Activated CD4-positive, alpha-beta T cell treated with anti-CD3 and anti-CD28 coated beads, Interleukin-2, amount 10 ng/mL, durations not matched to agents 24 days and 14 days (primary cell): Measurements from ENCODE around the gene DYNC1I1. TPM values are rescaled to one million over a fixed set of nuclear protein-coding genes. Genes with fewer than 3 reads are reported as not detected.

Experiments used
- DNase-seq: peaks from one replicate; pipeline ENCODE4 v3.0.0; 2022
- H3K27ac Mint-ChIP-seq: one replicate; pipeline ENCODE4 v1.8.0; 2022; ENCODE audit warnings: mild to moderate bottlenecking, mixed read lengths
- H3K27me3 Mint-ChIP-seq: one replicate; pipeline ENCODE4 v1.8.0; 2022; ENCODE audit warnings: mixed read lengths
- H3K36me3 Mint-ChIP-seq: one replicate; pipeline ENCODE4 v1.8.0; 2022; ENCODE audit warnings: low read depth, mild to moderate bottlenecking, mixed read lengths
- H3K4me1 Mint-ChIP-seq: one replicate; pipeline ENCODE4 v1.8.0; 2021; ENCODE audit warnings: mixed read lengths
- H3K4me3 Mint-ChIP-seq: one replicate; pipeline ENCODE4 v1.8.0; 2022; ENCODE audit warnings: mild to moderate bottlenecking, moderate library complexity, mixed read lengths
- H3K9me3 Mint-ChIP-seq: one replicate; pipeline ENCODE4 v1.8.0; 2021; ENCODE audit warnings: mixed read lengths
- intact Hi-C: fragments of 100-400 bp; cut with micrococcal nuclease; formaldehyde crosslinking; loops from one replicate; pipeline ENCODE4 v1.15.1; 2023
- total RNA-seq: library from RNA; stranded (reverse); gene quantifications from 2 replicates; pipeline ENCODE4 v1.2.3, GENCODE V29; 2022

DYNC1I1 gene
- total RNA-seq, 1 donor from 2014 or later: not detected

GRCh38 chr7:95955748-95956147, 183.4 kb downstream of the DYNC1I1 start:
- H3K27ac Mint-ChIP-seq: no peak overlapping the region
- intact Hi-C loops: no loop called here
- no peaks in the 10 kb centered on the region for H3K4me1 Mint-ChIP-seq
- no peaks in the 10 kb centered on the region for H3K9me3 Mint-ChIP-seq
- H3K36me3 Mint-ChIP-seq: no peaks in the 10 kb centered on the region
- DNase-seq: no peak
- no peaks in the 10 kb centered on the region for H3K27me3 Mint-ChIP-seq
- H3K4me3 Mint-ChIP-seq: no peak overlapping the region

DNA sequence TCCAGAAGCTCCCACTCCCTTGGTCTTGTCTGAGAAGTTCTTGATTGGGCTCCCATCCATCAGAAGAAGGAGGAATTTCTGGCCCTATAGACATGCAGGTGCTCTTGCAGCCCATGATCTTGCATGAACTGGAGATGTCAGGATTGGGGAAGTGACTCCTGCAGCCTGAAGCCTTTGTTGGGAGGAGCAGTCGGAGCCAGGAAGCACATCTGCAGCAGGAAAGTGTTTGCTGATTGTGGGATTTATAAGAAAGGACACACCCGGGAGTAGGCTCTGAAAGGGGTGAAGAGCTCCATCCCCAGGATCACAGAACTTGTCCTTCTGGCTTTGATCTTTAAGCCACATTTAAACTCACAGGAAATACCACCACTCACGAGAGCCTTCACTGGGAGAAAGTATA, 185.2 kb downstream of the DYNC1I1 start:
- no peaks in the 10 kb centered on the region for H3K9me3 Mint-ChIP-seq
- no peak overlapping the region for H3K4me3 Mint-ChIP-seq
- intact Hi-C loops: no loop called here
- no peaks in the 10 kb centered on the region for H3K36me3 Mint-ChIP-seq
- no peaks in the 10 kb centered on the region for H3K27me3 Mint-ChIP-seq
- no peaks in the 10 kb centered on the region for H3K4me1 Mint-ChIP-seq
- no peak for DNase-seq
- no peak overlapping the region for H3K27ac Mint-ChIP-seq

DNA sequence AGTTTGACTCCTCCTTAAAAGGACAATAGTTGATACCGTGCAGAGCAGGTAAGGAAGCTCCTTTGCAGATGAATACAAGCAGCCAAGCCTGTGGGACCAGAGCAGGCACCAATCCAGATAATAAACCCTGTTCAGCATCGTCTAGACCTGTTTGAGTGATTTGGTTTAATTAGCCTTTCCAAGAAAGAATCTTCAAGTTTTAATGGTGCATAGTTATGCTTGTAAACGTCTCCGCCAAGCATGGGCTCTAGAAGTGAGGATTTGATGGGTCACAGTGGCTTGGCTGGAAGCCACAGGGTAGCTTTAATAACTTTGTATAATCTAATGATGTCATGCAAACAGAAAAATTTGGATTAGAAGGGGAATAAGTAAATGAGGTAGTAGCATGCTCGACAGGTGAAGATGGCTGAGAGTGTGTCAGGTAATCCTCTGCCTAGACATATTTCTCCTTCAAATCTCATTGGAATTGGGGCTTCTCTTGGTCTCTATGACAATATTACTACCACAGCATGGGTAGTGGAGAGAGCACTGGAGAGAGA, 188.4 kb downstream of the DYNC1I1 start:
- Mint-ChIP-seq H3K36me3 (no peaks in the 10 kb centered on the region), H3K27me3 (no peaks in the 10 kb centered on the region), H3K4me1 (no peaks in the 10 kb centered on the region), H3K9me3 (no peaks in the 10 kb centered on the region), H3K27ac (no peak overlapping the region), H3K4me3 (no peak overlapping the region)
- no peak for DNase-seq
- intact Hi-C loops: no loop called here

DNA sequence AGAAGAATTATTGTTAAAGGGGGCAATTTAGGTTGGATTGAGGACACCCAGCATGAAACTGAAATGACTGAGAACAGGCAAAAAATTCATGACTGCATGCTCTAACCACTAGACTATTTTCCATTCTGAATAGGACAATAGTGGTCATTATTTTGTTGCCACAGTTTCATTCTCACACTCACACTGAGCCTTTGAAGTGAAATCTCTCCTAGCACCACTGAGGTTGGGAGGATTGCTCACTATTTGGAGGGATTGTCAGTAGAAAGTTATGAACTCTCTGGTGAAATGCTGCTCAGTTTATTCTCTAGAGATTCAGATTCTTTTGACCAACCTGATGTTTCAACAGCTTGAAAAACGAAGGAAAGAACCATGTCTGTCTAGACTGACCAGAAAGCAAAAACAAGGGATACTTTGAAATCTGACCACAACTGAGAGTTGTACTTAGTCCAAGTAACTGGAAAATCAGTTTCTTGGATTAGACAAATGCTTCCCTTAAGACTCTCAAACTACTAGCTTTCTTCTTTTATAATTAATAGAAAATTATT, 191.2 kb downstream of the DYNC1I1 start:
- Mint-ChIP-seq H3K4me3 (no peak overlapping the region), H3K4me1 (no peaks in the 10 kb centered on the region), H3K27ac (no peak overlapping the region), H3K9me3 (no peaks in the 10 kb centered on the region), H3K36me3 (no peaks in the 10 kb centered on the region), H3K27me3 (no peaks in the 10 kb centered on the region)
- intact Hi-C loops: no loop called here
- no peak for DNase-seq

DNA sequence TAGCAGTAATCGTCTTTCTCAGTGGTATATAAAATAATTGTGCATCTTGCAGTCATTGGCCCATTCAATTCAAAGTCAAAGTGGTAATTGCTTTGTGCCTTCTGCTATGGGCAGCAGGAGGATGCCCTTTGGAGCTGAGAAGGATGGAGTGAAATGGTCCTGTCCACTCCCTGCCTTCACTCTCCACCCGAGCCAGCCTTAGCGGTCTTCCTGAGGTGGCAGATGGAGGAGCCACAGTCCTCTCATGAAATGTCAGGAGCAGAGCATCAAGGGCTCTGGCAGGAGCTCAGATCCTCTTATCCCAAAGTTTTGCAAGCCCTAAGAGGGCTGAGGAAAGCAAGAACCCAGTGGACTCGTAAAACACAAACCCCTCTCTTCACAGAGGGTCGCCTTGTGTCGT, 199.4 kb downstream of the DYNC1I1 start:
- no peak for DNase-seq
- intact Hi-C loops: no loop called here
- Mint-ChIP-seq H3K27ac (no peak overlapping the region), H3K4me1 (no peaks in the 10 kb centered on the region), H3K27me3 (no peaks in the 10 kb centered on the region), H3K4me3 (no peak overlapping the region), H3K36me3 (no peaks in the 10 kb centered on the region), H3K9me3 (no peaks in the 10 kb centered on the region)

GRCh38 chr7:95972523-95972922, 200.2 kb downstream of the DYNC1I1 start:
- H3K27me3 Mint-ChIP-seq: no peaks in the 10 kb centered on the region
- intact Hi-C loops: no loop called here
- no peaks in the 10 kb centered on the region for H3K9me3 Mint-ChIP-seq
- no peaks in the 10 kb centered on the region for H3K4me1 Mint-ChIP-seq
- H3K4me3 Mint-ChIP-seq: no peak overlapping the region
- no peaks in the 10 kb centered on the region for H3K36me3 Mint-ChIP-seq
- DNase-seq: no peak
- no peak overlapping the region for H3K27ac Mint-ChIP-seq

DNA sequence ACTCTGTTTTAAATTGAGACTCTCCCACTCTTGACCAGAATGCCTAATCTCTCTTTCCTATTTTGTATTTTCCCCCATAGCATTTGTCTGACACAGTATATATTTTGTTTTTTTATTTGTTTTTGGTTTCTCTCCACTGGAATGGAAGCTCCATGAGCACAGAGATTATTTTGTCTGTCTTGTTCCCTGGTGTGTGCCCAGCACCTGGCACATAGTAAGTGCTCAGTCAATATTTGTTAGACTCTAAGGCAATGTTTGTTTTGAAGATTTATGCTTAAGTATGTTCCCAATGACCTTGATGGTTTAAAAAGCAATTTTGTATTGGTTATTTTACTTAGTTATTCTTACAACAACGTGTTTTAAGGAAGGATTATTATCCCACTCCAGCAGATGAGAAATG, 201.8 kb downstream of the DYNC1I1 start:
- intact Hi-C loops: no loop called here
- H3K36me3 Mint-ChIP-seq: no peaks in the 10 kb centered on the region
- H3K4me1 Mint-ChIP-seq: no peaks in the 10 kb centered on the region
- H3K27ac Mint-ChIP-seq: no peak overlapping the region
- H3K4me3 Mint-ChIP-seq: no peak overlapping the region
- DNase-seq: no peak
- H3K9me3 Mint-ChIP-seq: no peaks in the 10 kb centered on the region
- peaks cover 6% of the 10 kb centered on the region for H3K27me3 Mint-ChIP-seq

- no peaks in the 10 kb centered on the region for H3K36me3 Mint-ChIP-seq
- no peak overlapping the region for H3K27ac Mint-ChIP-seq
- no peaks in the 10 kb centered on the region for H3K4me1 Mint-ChIP-seq
- no peaks in the 10 kb centered on the region for H3K9me3 Mint-ChIP-seq
- peaks cover 6% of the 10 kb centered on the region for H3K27me3 Mint-ChIP-seq
- DNase-seq: no peak
- no peak overlapping the region for H3K4me3 Mint-ChIP-seq
- intact Hi-C loops: no loop called here
Measured at GRCh38 chr7:95976369-95977060, 204.2 kb downstream of the DYNC1I1 start.

GRCh38 chr7:95977994-95978393, 205.6 kb downstream of the DYNC1I1 start:
- intact Hi-C loops: no loop called here

DNA sequence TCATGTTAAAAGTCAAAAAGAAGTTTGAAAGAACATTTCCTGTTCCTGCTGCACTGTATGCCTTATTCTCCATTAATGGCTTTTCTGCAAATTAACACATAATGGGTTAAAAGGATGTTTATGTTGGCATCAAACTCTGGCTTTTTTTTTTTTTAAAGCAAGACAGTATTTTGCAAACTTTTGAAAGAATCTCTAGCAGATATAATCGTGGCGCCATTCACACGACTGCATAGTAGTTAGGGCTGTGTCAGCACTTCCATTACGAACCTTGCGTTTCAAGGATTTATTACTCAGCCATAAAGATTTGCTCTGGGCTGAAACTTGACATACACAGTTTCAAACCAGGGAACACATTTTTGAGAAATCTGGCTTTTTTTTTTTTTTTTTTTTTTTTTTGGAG, 207.8 kb downstream of the DYNC1I1 start:
- H3K27ac Mint-ChIP-seq: no peak overlapping the region
- DNase-seq: no peak

More at GRCh38 chr7:95977994-95978393, 205.6 kb downstream of the DYNC1I1 start:
- no peaks in the 10 kb centered on the region for H3K36me3 Mint-ChIP-seq
- no peaks in the 10 kb centered on the region for H3K4me1 Mint-ChIP-seq
- no peak for DNase-seq
- peaks cover 8% of the 10 kb centered on the region for H3K27me3 Mint-ChIP-seq
- H3K9me3 Mint-ChIP-seq: no peaks in the 10 kb centered on the region
- H3K4me3 Mint-ChIP-seq: no peak overlapping the region
- H3K27ac Mint-ChIP-seq: no peak overlapping the region

DNA sequence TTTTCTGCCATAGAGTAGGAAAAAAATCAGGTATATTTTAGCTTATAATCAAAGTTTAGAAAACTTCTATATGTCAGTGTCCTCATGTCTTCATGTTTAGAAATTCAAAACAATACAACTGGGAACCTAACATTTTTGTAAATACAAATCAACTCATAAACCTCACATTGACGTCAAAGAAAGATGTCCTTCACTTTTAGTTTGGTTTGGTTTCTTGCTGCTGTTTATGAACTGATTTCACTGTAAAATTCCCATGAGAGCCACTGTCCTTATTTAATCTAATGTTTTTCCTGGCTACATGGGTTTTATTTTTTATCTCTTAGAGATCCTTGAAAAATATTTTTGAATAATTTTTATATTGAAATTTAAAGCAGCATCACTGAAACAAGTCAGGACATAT, 208.4 kb downstream of the DYNC1I1 start:
- intact Hi-C loops: no loop called here
- no peaks in the 10 kb centered on the region for H3K9me3 Mint-ChIP-seq
- H3K4me3 Mint-ChIP-seq: no peak overlapping the region
- H3K36me3 Mint-ChIP-seq: no peaks in the 10 kb centered on the region
- H3K4me1 Mint-ChIP-seq: no peaks in the 10 kb centered on the region
- no peak for DNase-seq
- H3K27me3 Mint-ChIP-seq: peaks cover 8% of the 10 kb centered on the region
- H3K27ac Mint-ChIP-seq: no peak overlapping the region

More for the DNA sequence above, 207.8 kb downstream of the DYNC1I1 start:
- intact Hi-C loops: no loop called here
- H3K27me3 Mint-ChIP-seq: peaks cover 8% of the 10 kb centered on the region
- H3K36me3 Mint-ChIP-seq: no peaks in the 10 kb centered on the region
- H3K4me3 Mint-ChIP-seq: no peak overlapping the region
- no peaks in the 10 kb centered on the region for H3K9me3 Mint-ChIP-seq
- no peaks in the 10 kb centered on the region for H3K4me1 Mint-ChIP-seq

DNA sequence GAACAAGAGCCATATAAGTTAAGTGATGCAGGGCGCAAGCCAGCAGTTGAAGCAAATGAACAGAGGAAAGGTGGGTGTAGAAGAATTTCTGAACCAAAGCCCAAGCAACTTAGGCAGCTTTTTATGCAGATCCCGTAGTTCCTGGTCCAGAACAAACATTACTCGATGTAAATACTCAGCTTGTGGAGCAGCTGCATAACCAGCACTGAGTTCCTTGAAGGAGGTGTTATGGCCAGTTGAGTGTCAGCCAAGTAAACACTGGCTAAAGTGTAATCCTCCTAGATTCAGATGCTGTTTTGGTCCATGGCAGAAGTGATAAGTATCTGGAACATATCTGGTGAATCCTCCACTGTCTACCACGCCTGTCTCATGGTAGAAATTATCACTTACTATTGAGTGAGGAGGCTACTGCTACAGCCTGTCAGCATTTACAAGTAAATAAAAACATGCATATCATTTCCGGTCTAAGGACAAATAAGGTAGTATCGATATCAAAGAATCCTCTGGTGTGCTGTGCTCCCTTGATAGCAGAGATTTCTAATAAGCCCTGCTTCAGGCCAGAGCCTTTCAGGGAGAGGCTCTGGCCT, 213.9 kb downstream of the DYNC1I1 start:
- H3K9me3 Mint-ChIP-seq: no peaks in the 10 kb centered on the region
- H3K4me1 Mint-ChIP-seq: no peaks in the 10 kb centered on the region
- DNase-seq: no peak
- no peaks in the 10 kb centered on the region for H3K36me3 Mint-ChIP-seq
- intact Hi-C loops: no loop called here
- H3K27ac Mint-ChIP-seq: no peak overlapping the region
- no peak overlapping the region for H3K4me3 Mint-ChIP-seq
- peaks cover 2% of the 10 kb centered on the region for H3K27me3 Mint-ChIP-seq

DNA sequence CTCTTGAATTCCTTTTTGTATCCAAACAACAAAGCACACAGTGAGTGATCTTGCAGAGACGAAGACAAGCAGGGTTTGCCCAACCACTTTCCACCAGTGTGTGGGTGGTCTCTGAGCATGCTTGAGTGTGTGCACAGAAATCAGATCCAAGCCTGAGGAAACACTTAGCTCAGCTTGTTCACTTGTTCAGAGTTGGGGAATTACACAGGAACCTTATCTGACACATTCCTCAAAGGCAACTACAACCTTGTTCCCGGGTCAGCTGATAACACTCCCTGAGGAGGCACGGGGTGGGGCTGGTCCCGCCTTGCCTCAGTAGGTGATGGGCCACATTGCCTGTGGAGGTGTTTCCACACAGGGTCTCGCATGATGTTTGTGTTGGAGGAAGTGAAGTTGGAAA, 216.9 kb downstream of the DYNC1I1 start:
- Mint-ChIP-seq H3K9me3 (no peaks in the 10 kb centered on the region), H3K4me3 (no peak overlapping the region), H3K27me3 (no peaks in the 10 kb centered on the region), H3K27ac (no peak overlapping the region), H3K4me1 (no peaks in the 10 kb centered on the region), H3K36me3 (no peaks in the 10 kb centered on the region)
- no peak for DNase-seq
- intact Hi-C loops: no loop called here

- no peak overlapping the region for H3K27ac Mint-ChIP-seq
- intact Hi-C loops: no loop called here
- DNase-seq: no peak
- H3K9me3 Mint-ChIP-seq: no peaks in the 10 kb centered on the region
- no peak overlapping the region for H3K4me3 Mint-ChIP-seq
- no peaks in the 10 kb centered on the region for H3K36me3 Mint-ChIP-seq
- no peaks in the 10 kb centered on the region for H3K4me1 Mint-ChIP-seq
- H3K27me3 Mint-ChIP-seq: no peaks in the 10 kb centered on the region
Measured at GRCh38 chr7:95993380-95993779, 221.0 kb downstream of the DYNC1I1 start.
